Measurements from ENCODE around the gene SSC4D.
"Not testable (repeated sequence)": the region's sequence is repeated elsewhere in the genome, so short reads cannot be mapped to it uniquely, and the experiment has no call there.

SSC4D gene

GRCh38 chr7:76417654-76418310 lies 8.3 kb upstream of the SSC4D start:
- not testable (repeated sequence) for DNase-seq

GRCh38 chr7:76412249-76412648 lies 2.8 kb upstream of the SSC4D start:
- DNase-seq, result no peak

DNA sequence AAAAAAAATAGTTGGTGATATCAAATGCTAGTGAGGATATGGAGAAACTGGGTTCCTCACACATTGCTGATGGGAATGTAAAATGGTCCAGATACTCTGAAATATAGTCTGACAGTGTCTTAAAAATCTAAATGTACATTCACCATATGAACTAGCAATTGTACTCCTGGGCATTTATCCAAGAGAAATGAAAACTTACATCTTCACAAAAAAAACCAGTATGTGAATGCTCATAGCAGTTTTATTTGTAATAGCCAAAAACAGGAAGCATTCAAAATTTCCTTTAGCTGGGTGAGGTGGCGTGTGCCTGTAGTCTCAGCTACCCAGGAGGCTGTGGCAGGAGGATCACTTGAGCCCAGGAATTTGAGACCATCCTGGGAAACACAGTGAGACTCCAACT lies 2.1 kb upstream of the SSC4D start:
- no peak for DNase-seq

DNA sequence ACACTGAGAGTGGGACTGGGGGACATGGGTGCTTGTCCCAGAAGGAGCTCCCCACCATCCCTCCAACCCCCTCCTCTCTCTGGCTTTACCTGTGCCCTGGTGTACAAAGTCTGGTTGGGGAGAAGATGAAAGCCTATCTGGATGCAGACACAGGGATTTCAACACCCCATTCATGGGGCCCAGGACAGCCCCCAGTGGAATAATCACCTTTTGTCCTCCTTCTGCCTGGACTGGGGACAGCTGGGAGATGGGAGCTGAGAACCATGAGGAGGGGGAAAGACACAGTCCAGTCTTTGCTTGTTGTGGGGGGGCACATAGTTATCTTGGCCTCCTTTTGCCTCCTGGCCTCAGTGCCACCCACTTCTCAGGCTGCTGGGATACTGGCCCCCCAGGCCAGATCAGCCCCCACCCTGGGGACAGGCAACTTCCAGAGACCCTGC lies 1.4 kb downstream of the SSC4D start:
- DNase-seq, result no peak

DNA sequence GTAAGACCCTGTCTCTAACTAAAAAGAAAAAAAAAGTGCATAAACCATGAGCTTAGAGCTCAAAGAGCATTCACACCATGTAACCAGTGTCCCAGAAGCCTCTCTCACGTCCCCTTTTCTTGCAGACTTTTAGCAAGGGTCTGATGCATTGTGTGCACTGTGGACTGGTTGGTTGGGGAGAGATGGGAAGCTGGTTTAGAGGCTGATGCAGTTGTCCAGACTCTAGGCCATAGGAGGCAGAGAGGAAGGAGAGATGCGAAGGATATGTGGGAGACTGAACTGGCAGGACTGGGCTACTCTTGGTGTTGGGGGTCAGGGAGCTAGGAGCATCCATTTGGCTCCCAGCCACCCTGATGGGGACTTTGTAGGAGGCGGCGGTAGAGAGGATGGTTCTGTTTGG lies 1.8 kb downstream of the SSC4D start:
- no peak for DNase-seq

- DNase-seq, result no peak
These were observed 3.8 kb downstream of the SSC4D start for GRCh38 chr7:76405738-76406137.

DNA sequence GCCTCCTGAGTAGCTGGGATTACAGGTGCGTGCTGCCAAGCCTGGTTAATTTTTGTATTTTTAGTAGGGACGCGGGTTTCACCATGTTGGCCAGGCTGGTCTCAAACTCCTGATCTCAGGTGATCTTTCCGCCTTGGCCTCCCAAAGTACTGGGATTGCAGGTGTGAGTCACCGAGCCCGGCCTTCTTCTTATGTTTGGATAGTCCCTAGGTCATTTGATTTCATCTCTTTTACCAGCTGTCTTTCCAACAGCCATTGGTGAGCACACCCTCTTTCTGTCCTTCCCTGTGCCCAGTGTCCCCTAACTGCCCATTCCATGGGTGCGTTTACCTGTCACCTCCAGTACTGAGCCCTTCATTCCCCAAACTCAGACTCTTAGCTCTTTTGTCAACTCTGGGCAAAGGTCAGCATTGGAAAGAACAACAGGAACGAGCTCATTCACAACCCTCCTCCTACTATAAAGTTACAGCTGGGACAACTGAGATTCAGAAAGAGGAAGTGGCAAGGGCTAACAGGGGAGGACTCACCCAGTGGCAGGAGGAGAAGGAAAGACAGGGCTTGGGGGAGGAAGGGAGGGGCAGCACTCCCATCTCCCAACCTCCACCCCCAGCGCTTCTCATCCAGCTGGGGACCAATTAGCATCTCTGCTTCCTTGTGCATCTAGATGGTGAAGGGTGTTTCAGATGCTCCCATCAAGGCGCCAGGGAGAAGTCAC lies 5.6 kb downstream of the SSC4D start:
- DNase-seq, result no peak

DNA sequence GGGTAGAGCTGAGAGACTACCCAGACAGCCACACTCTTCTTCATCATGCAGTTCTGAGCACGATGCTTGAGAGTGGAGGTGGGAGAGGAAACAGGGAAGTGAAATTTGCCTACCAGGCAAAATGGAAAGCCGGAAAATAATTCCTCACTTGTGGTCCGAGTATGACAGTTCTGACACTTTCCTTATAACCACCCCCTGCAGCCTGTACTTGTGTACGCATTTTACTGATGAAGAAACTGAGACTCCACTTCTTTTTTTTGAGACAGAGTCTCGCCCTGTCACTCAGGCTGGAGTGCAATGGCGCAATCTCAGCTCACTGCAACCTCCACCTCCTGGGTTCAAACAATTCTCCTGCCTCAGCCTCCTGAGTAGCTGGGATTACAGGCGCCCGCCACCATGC lies 6.4 kb downstream of the SSC4D start:
- DNase-seq, result not testable (repeated sequence)

DNA sequence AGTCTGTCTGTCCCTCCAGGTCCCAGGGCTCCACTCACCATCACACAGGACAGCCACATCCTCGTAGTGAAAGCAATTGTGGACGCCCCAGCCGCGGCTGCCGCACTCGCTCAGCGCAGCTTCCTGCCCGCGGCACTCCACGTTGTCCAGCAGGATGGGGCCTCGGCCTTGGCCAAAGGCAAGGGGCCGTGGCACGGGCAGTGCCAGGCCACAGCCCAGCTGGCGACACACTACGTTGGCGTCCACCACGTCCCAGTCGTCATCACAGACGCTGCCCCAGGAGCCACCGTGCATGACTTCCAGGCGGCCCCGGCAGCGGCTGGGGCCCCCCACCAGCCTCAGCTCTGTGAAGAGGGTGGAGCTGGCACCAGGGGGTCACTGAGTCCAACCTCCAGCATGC lies 9.2 kb downstream of the SSC4D start:
- no peak for DNase-seq

DNA sequence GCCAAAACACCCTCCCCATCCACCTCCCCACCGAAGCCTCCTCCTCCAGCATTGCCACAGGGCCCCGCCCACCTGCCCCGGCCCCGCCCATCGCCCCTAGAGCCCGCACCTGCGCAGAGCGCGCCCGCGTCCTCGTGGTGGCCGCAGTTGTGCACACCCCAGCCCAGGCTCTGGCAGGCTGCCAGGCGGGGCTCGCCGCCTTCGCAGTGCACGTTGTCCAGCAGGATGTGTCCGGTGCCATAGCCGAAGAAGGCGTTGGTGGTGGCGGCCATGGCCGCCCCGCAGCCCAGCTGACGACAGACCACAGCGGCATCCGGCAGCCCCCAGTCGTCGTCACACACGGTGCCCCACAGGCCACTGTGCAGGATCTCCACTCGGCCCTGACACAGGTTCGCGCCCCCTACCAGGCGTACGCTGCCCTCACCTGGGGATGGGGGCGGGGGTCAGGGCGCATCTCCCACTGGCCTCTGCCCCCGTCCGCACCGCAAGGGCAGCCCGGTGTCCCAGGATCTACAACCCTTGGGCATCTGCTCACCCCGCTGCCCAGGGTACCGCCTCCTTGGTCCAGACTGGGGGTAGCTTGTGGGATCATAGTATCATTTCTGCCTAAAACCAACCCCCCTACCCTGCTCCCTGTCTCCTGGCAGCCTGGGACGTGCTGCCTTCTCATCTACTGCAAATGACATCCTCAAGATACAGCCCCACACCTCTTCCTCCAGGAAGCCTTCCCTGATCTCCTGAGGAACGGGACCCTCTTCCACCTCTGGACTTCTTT lies 11.9 kb downstream of the SSC4D start:
- DNase-seq, result peak; percentile 68

GRCh38 chr7:76396864-76397263 lies 12.6 kb downstream of the SSC4D start:
- DNase-seq, result no peak

DNA sequence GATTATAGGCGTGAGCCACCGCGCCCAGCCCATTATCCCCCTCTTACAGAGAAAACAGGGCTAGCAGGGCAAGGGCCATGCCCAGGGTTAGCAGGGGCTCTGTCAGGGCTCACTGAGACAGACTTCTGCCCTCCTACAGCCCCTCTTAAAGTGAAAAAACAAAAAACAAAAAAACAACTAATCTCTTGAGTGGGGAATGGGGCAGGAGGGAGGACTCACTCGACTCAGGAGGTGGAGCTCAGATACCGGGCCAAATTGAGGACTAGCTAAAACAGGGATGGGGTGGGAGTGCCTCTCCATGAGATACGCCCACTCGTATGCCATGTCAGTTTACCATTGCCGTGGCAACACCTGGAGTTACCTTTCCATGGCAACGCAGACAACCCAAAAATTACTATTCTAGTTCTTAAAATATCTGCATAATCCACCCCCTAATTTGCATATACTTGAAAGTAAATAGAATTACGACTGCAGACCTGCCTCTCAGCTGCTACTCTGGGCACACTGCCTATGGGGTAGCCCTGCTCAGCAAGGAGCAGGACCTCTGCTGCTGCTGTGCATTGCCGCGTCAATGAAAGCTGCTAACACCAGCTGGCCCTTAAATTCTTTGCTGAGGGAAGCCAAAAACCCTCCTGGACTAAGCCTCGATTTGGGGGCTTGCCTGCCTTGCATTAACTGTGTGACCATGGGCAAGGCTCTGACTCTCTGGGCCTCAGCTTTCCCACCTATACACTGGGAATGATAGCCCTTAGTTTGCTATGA lies 13.4 kb downstream of the SSC4D start:
- DNase-seq, result no peak

DNA sequence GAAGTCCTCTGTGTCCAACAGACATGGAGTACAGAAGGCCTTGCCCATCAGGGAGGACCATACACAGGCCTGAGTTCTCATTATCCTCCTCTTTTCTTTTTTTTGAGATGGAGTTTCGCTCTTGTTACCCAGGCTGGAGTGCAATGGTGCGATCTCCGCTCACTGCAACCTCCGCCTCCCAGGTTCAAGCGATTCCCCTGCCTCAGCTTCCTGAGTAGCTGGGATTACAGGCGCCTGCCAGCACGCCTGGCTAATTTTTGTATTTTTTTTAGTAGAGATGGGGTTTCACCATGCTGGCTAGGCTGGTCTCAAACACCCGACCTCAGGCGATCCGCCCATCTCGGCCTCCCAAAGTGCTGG lies 13.9 kb downstream of the SSC4D start:
- DNase-seq, result not testable (repeated sequence)

DNA sequence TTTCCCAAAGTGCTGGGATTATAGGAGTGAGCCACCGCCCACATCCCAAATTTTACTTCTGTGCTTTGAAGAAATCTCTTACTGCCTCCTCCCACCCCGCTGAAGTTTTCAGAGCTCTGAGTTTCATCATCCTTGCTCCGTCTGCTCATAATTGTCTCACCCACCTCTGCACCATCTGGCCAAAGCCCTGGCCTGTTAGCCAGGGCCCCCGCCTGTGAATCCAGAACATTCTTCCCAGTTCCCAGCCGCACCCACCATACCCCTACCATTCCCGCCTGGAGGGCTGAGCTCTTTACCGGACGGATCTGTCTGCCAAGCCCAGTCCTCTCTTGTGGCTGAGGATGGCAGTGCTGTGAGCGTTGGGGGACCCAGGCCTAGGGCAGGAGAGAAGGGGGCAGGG lies 14.5 kb downstream of the SSC4D start:
- no peak for DNase-seq

- DNase-seq, result peak; percentile 95
These were observed 16.1 kb downstream of the SSC4D start for GRCh38 chr7:76393116-76394031.

DNA sequence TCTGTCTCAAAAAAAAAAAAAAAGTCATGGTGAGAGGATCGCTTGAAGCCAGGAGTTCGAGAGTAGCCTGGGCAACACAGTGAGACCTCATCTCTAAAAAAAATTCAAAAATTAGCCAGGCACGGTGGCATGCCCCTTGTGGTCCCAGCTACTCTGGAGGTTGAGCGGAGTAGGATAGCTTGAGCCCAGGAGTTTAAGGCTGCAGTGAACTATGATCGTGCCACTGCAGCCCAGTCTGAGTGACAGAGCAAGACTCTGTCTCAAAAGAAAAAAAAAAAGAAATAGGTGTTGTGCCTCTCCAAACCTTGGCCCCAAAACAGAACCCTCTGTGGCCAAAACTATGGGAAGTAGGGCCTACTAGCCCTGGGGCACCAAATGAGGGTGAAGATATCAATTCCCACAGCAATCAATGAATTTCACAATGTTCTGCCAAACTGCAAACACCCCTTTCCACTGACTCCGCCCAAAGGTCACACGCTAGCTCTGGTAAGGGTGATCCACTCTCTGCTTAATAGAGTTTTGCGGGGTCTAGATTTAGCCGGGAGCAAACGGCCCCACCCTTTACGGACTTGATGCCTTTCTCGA lies 16.9 kb downstream of the SSC4D start:
- DNase-seq, result no peak

DNA sequence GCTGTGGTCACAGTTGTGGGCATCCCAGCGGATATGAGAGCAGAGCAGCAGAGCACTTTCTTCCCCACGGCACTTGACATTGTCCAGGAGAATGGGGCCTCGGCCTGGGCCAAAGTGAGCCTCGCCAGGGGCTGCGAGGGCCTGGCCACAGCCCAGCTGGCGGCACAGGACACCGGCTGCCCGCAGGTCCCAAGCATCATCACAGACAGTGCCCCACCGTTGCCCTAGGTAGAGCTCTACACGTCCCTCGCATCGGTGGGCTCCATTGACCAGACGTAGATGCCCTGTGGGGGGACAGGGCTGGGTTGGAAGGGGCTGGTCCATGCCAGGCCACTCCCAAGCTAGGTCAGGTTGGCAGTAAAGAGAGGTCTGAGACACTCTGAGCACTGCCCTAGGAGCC lies 19.4 kb downstream of the SSC4D start:
- no peak for DNase-seq

GRCh38 chr7:76387789-76388188 lies 21.7 kb downstream of the SSC4D start:
- DNase-seq, result not testable (repeated sequence)

DNA sequence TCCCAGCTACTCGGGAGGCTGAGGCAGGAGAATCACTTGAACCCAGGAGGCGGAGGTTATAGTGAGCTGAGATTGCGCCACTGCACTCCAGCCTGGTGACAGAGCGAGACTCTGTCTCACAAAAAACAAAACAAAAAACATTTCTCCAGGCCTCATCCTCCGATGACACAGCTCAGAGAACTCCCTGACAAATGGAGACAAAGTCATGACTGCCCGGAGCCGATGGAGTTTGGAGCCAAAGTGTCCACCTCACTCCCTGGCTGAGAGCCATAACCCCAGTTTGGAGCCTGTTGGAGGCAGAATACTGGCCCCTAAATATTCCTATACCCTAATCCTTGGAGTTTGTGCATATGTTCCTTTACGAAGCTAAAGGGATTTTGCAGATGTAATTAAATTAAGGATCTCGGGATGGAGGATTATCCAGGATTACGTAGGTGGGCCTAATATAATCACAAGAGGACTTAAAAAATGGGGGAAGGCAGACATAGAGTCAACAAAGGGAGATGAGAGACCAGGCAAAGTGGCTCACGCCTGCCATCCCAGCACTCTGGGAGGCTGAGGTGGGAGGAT lies 22.7 kb downstream of the SSC4D start:
- DNase-seq, result no peak

GRCh38 chr7:76383089-76383944 lies 26.2 kb downstream of the SSC4D start:
- no peak for DNase-seq

Data from retina (tissue), 1 donor.